CD14-positive monocyte (primary cell): ENCODE measurements around the gene PPM1M. TPM values are rescaled to one million over a fixed set of nuclear protein-coding genes. Genes with fewer than 3 reads are reported as not detected.
A peak's percentile ranks its signal among the peaks of the same experiment; 100 is the strongest.

Source experiments
- DNase-seq, 3 donors: peaks; one replicate each; pipeline ENCODE4 v3.0.0-alpha.2; 2011 to 2022
- H2AFZ ChIP-seq: 2 replicates; pipeline ENCODE4 v1.6.0; 2012; ENCODE audit warnings: mild to moderate bottlenecking, low read depth, low read length, inconsistent platforms; ENCODE audit not compliant: insufficient read depth, poor library complexity, severe bottlenecking
- H3K27ac ChIP-seq, 2 donors: 1 replicate in 1 of 2; 2 replicates in 1 of 2; pipeline ENCODE4 v1.5.1; 2012 to 2013; ENCODE audit warnings: low read length in 2 of 2, control low read depth in 1 of 2, inconsistent platforms in 1 of 2, low read depth in 1 of 2, mild to moderate bottlenecking in 1 of 2
- H3K27me3 ChIP-seq, 2 donors: one replicate each; pipeline versions ENCODE4 v1.6.0 to v1.6.1; 2011 to 2013; ENCODE audit warnings: low read length in 2 of 2; ENCODE audit not compliant: control insufficient read depth in 2 of 2, insufficient read depth in 2 of 2
- H3K36me3 ChIP-seq, 2 donors: replicated peaks in 1 of 2; 1 replicate in 1 of 2; 2 replicates in 1 of 2; pipeline versions ENCODE4 v1.5.1 to v1.6.1; 2012 to 2013; ENCODE audit warnings: low read length in 2 of 2, control low read depth in 1 of 2, inconsistent platforms in 1 of 2, mild to moderate bottlenecking in 1 of 2; ENCODE audit not compliant: insufficient read depth in 2 of 2, control insufficient read depth in 1 of 2
- H3K4me1 ChIP-seq, 2 donors: 1 replicate in 1 of 2; 2 replicates in 1 of 2; pipeline versions ENCODE4 v1.5.1 to v1.6.1; 2012 to 2013; ENCODE audit warnings: low read length in 2 of 2, control low read depth in 1 of 2, inconsistent platforms in 1 of 2, mild to moderate bottlenecking in 1 of 2, moderate library complexity in 1 of 2; ENCODE audit not compliant: insufficient read depth in 2 of 2, control insufficient read depth in 1 of 2
- H3K4me2 ChIP-seq: replicated peaks from 2 replicates; pipeline ENCODE3; 2012; ENCODE audit warnings: low read length, moderate library complexity, mild to moderate bottlenecking; ENCODE audit not compliant: poor library complexity, severe bottlenecking; ENCODE audit errors: extremely low read depth
- H3K4me3 ChIP-seq, 3 experiments: fragments of 200-600 bp in 1 of 3; sonication (generic) in 1 of 3; replicated peaks in 1 of 3; 1 replicate in 2 of 3; 2 replicates in 1 of 3; pipeline ENCODE4 v1.5.1; 2011 to 2013; ENCODE audit warnings: low read length in 3 of 3, mild to moderate bottlenecking in 3 of 3, control low read depth in 2 of 3, low read depth in 2 of 3, inconsistent platforms in 1 of 3, moderate library complexity in 1 of 3
- H3K79me2 ChIP-seq: 2 replicates; pipeline ENCODE4 v1.6.0; 2012; ENCODE audit warnings: mild to moderate bottlenecking, control low read depth, inconsistent platforms, low read length, moderate library complexity; ENCODE audit not compliant: insufficient read depth
- H3K9ac ChIP-seq: 2 replicates; pipeline ENCODE4 v1.6.0; 2017; ENCODE audit warnings: low read length, mild to moderate bottlenecking; ENCODE audit not compliant: insufficient read depth, poor library complexity, severe bottlenecking
- H3K9me3 ChIP-seq, 2 donors: replicated peaks in 1 of 2; 1 replicate in 1 of 2; 2 replicates in 1 of 2; pipeline versions ENCODE4 v1.5.1 to v1.6.1; 2012 to 2013; ENCODE audit warnings: low read length in 2 of 2, control low read depth in 1 of 2; ENCODE audit not compliant: control insufficient read depth in 1 of 2, insufficient read depth in 1 of 2
- H4K20me1 ChIP-seq: 2 replicates; pipeline ENCODE4 v1.6.0; 2012; ENCODE audit warnings: mild to moderate bottlenecking, low read length, control low read depth, moderate library complexity; ENCODE audit not compliant: insufficient read depth
- H3K27ac Mint-ChIP-seq, 7 donors: one replicate each; pipeline ENCODE4 v1.8.0; 2020; ENCODE audit warnings: mild to moderate bottlenecking in 7 of 7, mixed read lengths in 7 of 7, moderate library complexity in 6 of 7, inconsistent platforms in 2 of 7
- H3K27me3 Mint-ChIP-seq, 3 donors: one replicate each; pipeline ENCODE4 v1.8.0; 2021 to 2022; ENCODE audit warnings: low read depth in 3 of 3, mild to moderate bottlenecking in 3 of 3, mixed read lengths in 3 of 3, moderate library complexity in 3 of 3, inconsistent platforms in 1 of 3
- H3K36me3 Mint-ChIP-seq, 2 donors: one replicate each; pipeline ENCODE4 v1.8.0; 2020; ENCODE audit warnings: mixed read lengths in 2 of 2, inconsistent platforms in 1 of 2, mild to moderate bottlenecking in 1 of 2
- H3K4me1 Mint-ChIP-seq: one replicate; pipeline ENCODE4 v1.8.0; 2020; ENCODE audit warnings: mild to moderate bottlenecking, mixed read lengths
- H3K4me3 Mint-ChIP-seq, 2 donors: one replicate each; pipeline ENCODE4 v1.8.0; 2020; ENCODE audit warnings: mild to moderate bottlenecking in 2 of 2, mixed read lengths in 2 of 2, moderate library complexity in 1 of 2
- H3K9me3 Mint-ChIP-seq, 7 donors: one replicate each; pipeline ENCODE4 v1.8.0; 2020 to 2022; ENCODE audit warnings: mixed read lengths in 7 of 7, mild to moderate bottlenecking in 6 of 7, moderate library complexity in 6 of 7, inconsistent platforms in 2 of 7
- WGBS: methylation state at CpG from one replicate; pipeline ENCODE4 v1.1.5; 2013; ENCODE audit warnings: missing lambda C conversion rate; ENCODE audit not compliant: insufficient coverage; 5-methylcytosine and 5-hydroxymethylcytosine counted together
- intact Hi-C, 2 donors: fragments of 100-400 bp; cut with micrococcal nuclease; formaldehyde crosslinking; loops; one replicate each; pipeline versions ENCODE4 v1.15.0 to v1.15.1; 2023
- polyA plus RNA-seq, 3 donors: library from polyadenylated mRNA; depleted of rRNA in 1 of 3; unstranded in 2 of 3; stranded (reverse) in 1 of 3; fragments of 300-500 nt in 2 of 3; fragments of >200 nt in 1 of 3; fragmentation: Illumina TruSeq in 2 of 3; gene quantifications; 1 replicate in 2 of 3; 2 replicates in 1 of 3; pipeline ENCODE4 v1.2.3, GENCODE V29; 2012 to 2021
- TF ChIP-seq, protein P1 (sequence below): fragments of 200-600 bp; IDR thresholded peaks from one replicate; pipeline ENCODE4 v1.8.0; 2022; ENCODE audit warnings: antibody characterized with exemption, mild to moderate bottlenecking

The PPM1M gene
- polyA plus RNA-seq, 3 donors = 92.8 to 144 (median 120) TPM

DNA sequence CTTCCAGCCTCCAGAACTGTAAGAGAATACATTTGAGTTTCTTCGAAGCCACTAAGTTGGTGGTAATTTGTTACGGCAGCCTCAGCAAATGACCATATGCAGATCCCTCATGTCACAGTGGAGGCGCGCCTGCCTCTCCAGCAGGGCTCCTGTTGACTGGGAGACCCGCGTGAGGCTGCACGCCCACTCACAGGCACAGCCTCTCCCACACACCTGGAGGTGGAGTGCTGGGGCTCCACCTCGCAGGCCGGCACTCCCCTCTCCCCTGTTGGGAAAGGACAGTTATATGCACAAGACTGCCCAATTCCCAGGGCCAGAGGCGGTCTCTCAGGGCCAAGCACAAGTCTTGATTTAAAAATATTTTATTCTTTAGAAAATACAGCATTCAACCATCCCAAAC is 17.3 kb upstream of the PPM1M start:
- Histone ChIP-seq H3K79me2 (peaks cover 22% of the 10 kb centered on the region), H4K20me1 (peaks cover 75% of the 10 kb centered on the region), H3K27ac (no peak overlapping the region), H3K36me3 (peaks cover 55 to 66% of the 10 kb centered on the region in 2 donors), H2AFZ (no peak overlapping the region), H3K4me1 (peaks cover 22 to 38% of the 10 kb centered on the region in 2 donors), H3K9me3 (no peaks in the 10 kb centered on the region), H3K27me3 (no peaks in the 10 kb centered on the region), H3K4me3 (no peak overlapping the region), H3K9ac (no peak overlapping the region), H3K4me2 (no peak overlapping the region)
- no peak for DNase-seq
- H3K4me1 Mint-ChIP-seq = peaks cover 37% of the 10 kb centered on the region
- H3K36me3 Mint-ChIP-seq = peaks cover 60 to 68% of the 10 kb centered on the region in 2 donors
- no peaks in the 10 kb centered on the region for H3K9me3 Mint-ChIP-seq
- H3K27ac Mint-ChIP-seq = peak overlapping the region in 2 of 7 donors; percentile 55 to 69
- no peak overlapping the region for H3K4me3 Mint-ChIP-seq
- peaks cover 0 to 2% (median 1%) of the 10 kb centered on the region in 3 donors for H3K27me3 Mint-ChIP-seq
- intact Hi-C loops = no loop called here
- TF ChIP-seq, protein P1, sequence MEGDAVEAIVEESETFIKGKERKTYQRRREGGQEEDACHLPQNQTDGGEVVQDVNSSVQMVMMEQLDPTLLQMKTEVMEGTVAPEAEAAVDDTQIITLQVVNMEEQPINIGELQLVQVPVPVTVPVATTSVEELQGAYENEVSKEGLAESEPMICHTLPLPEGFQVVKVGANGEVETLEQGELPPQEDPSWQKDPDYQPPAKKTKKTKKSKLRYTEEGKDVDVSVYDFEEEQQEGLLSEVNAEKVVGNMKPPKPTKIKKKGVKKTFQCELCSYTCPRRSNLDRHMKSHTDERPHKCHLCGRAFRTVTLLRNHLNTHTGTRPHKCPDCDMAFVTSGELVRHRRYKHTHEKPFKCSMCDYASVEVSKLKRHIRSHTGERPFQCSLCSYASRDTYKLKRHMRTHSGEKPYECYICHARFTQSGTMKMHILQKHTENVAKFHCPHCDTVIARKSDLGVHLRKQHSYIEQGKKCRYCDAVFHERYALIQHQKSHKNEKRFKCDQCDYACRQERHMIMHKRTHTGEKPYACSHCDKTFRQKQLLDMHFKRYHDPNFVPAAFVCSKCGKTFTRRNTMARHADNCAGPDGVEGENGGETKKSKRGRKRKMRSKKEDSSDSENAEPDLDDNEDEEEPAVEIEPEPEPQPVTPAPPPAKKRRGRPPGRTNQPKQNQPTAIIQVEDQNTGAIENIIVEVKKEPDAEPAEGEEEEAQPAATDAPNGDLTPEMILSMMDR = no peak
- WGBS = 100% methylated on average over 1 of the region's 10 CpGs

- intact Hi-C loops = no loop called here
These were observed 16.7 kb upstream of the PPM1M start for GRCh38 chr3:52228751-52229291.

More at GRCh38 chr3:52228751-52229291, 16.7 kb upstream of the PPM1M start:
- Mint-ChIP-seq H3K4me1 (peaks cover 37% of the 10 kb centered on the region), H3K27ac (no peak overlapping the region), H3K27me3 (peaks cover 0 to 2% (median 1%) of the 10 kb centered on the region in 3 donors), H3K36me3 (peaks cover 59 to 68% of the 10 kb centered on the region in 2 donors), H3K4me3 (no peak overlapping the region), H3K9me3 (no peaks in the 10 kb centered on the region)
- Histone ChIP-seq H3K4me2 (no peak overlapping the region), H3K27ac (no peak overlapping the region), H2AFZ (no peak overlapping the region), H3K27me3 (no peaks in the 10 kb centered on the region), H3K4me3 (no peak overlapping the region), H3K9ac (no peak overlapping the region), H3K79me2 (peaks cover 28% of the 10 kb centered on the region), H3K4me1 (peaks cover 22 to 41% of the 10 kb centered on the region in 2 donors), H3K9me3 (no peaks in the 10 kb centered on the region), H4K20me1 (peaks cover 80% of the 10 kb centered on the region), H3K36me3 (peaks cover 57 to 69% of the 10 kb centered on the region in 2 donors)
- TF ChIP-seq, protein P1 = no peak
- WGBS = 93% methylated on average over 21 of the region's 21 CpGs
- no peak for DNase-seq
